Nephron progenitor cell (in vitro differentiated cells): ENCODE data around the gene TRIM63.
A peak's percentile ranks its signal among the peaks of the same experiment; 100 is the strongest.

Source experiments
- DNase-seq: peaks from one replicate; pipeline ENCODE4 v3.0.0; 2021
- H3K27ac Mint-ChIP-seq: 2 replicates; pipeline ENCODE4 v1.8.0; 2021; ENCODE audit warnings: mild to moderate bottlenecking, moderate library complexity, mixed read lengths
- H3K27me3 Mint-ChIP-seq: 2 replicates; pipeline ENCODE4 v1.8.0; 2021; ENCODE audit warnings: mild to moderate bottlenecking, low read depth, mixed read lengths; ENCODE audit not compliant: poor library complexity
- H3K36me3 Mint-ChIP-seq: 2 replicates; pipeline ENCODE4 v1.8.0; 2021; ENCODE audit warnings: low read depth, mixed read lengths
- H3K4me1 Mint-ChIP-seq: 2 replicates; pipeline ENCODE4 v1.8.0; 2021; ENCODE audit warnings: mixed read lengths
- H3K4me3 Mint-ChIP-seq: 2 replicates; pipeline ENCODE4 v1.8.0; 2021; ENCODE audit warnings: mild to moderate bottlenecking, moderate library complexity, mixed read lengths
- H3K9me3 Mint-ChIP-seq: 2 replicates; pipeline ENCODE4 v1.8.0; 2021; ENCODE audit warnings: mild to moderate bottlenecking, moderate library complexity, mixed read lengths
- CTCF ChIP-seq: fragments of 200-600 bp; sonication (generic); IDR thresholded peaks from 2 replicates; pipeline ENCODE4 v1.5.0; 2021; ENCODE audit warnings: antibody characterized with exemption

Gene TRIM63

GRCh38 chr1:26031196-26031595, 36.2 kb downstream of the TRIM63 start:
- no peak for TF ChIP-seq CTCF
- Mint-ChIP-seq H3K4me3 (no peak overlapping the region), H3K27me3 (no peaks in the 10 kb centered on the region), H3K9me3 (no peaks in the 10 kb centered on the region), H3K36me3 (no peaks in the 10 kb centered on the region), H3K4me1 (peaks cover 41% of the 10 kb centered on the region), H3K27ac (peak overlapping the region; percentile 10)
- DNase-seq = no peak

GRCh38 chr1:26029864-26030481, 37.5 kb downstream of the TRIM63 start:
- TF ChIP-seq CTCF = no peak
- Mint-ChIP-seq H3K9me3 (no peaks in the 10 kb centered on the region), H3K4me3 (no peak overlapping the region), H3K27ac (no peak overlapping the region), H3K27me3 (no peaks in the 10 kb centered on the region), H3K4me1 (peaks cover 36% of the 10 kb centered on the region), H3K36me3 (no peaks in the 10 kb centered on the region)
- no peak for DNase-seq

- Mint-ChIP-seq H3K36me3 (no peaks in the 10 kb centered on the region), H3K27ac (no peak overlapping the region), H3K9me3 (no peaks in the 10 kb centered on the region), H3K27me3 (no peaks in the 10 kb centered on the region), H3K4me3 (no peak overlapping the region), H3K4me1 (peaks cover 34% of the 10 kb centered on the region)
- DNase-seq = no peak
- TF ChIP-seq CTCF = no peak
These were observed 38.2 kb downstream of the TRIM63 start for GRCh38 chr1:26029054-26029863.

- H3K27ac Mint-ChIP-seq = no peak overlapping the region
- no peaks in the 10 kb centered on the region for H3K27me3 Mint-ChIP-seq
- H3K9me3 Mint-ChIP-seq = no peaks in the 10 kb centered on the region
- no peak overlapping the region for H3K4me3 Mint-ChIP-seq
- peaks cover 37% of the 10 kb centered on the region for H3K4me1 Mint-ChIP-seq
- H3K36me3 Mint-ChIP-seq = no peaks in the 10 kb centered on the region
- no peak for TF ChIP-seq CTCF
- no peak for DNase-seq
These were observed 38.9 kb downstream of the TRIM63 start for GRCh38 chr1:26028490-26028980.

GRCh38 chr1:26027716-26028489, 39.5 kb downstream of the TRIM63 start:
- DNase-seq = no peak
- H3K4me1 Mint-ChIP-seq = peaks cover 43% of the 10 kb centered on the region
- H3K27me3 Mint-ChIP-seq = no peaks in the 10 kb centered on the region
- H3K36me3 Mint-ChIP-seq = no peaks in the 10 kb centered on the region
- H3K27ac Mint-ChIP-seq = peak overlapping the region; percentile 86
- no peak overlapping the region for H3K4me3 Mint-ChIP-seq
- H3K9me3 Mint-ChIP-seq = no peaks in the 10 kb centered on the region
- TF ChIP-seq CTCF = no peak
